BE2C (cell line): Measurements from ENCODE around the gene TARS3.

ENCODE experiments used
- DNase-seq: peaks from one replicate; pipeline ENCODE4 v3.0.0-alpha.2; 2020
- H3K27me3 ChIP-seq: fragments of 250-450 bp; sonication (Bioruptor Pico); 2 replicates; pipeline ENCODE4 v1.5.1; 2020; ENCODE audit warnings: mild to moderate bottlenecking
- H3K36me3 ChIP-seq: fragments of 250-450 bp; sonication (Bioruptor Pico); 2 replicates; pipeline ENCODE4 v1.5.1; 2020; ENCODE audit warnings: mild to moderate bottlenecking
- H3K4me1 ChIP-seq: fragments of 250-450 bp; sonication (Bioruptor Pico); 2 replicates; pipeline ENCODE4 v1.5.1; 2020
- H3K4me3 ChIP-seq: 2 replicates; pipeline ENCODE4 v1.5.1; 2011; ENCODE audit warnings: low read depth, low read length
- H3K9me3 ChIP-seq: fragments of 250-450 bp; sonication (Bioruptor Pico); 2 replicates; pipeline ENCODE4 v1.5.1; 2020
- CTCF ChIP-seq: IDR thresholded peaks from 2 replicates; pipeline ENCODE4 v1.5.1; 2012; ENCODE audit warnings: mild to moderate bottlenecking, low read depth, low read length

The TARS3 gene

GRCh38 chr15:101723171-101723873 lies 951 bp downstream of the TARS3 start:
- H3K27me3 ChIP-seq, result no peaks in the 10 kb centered on the region
- TF ChIP-seq CTCF, result no peak
- no peaks in the 10 kb centered on the region; the same call in 1 of the 2 replicates for H3K9me3 ChIP-seq
- no peaks in the 10 kb centered on the region; the same call in 1 of the 2 replicates for H3K4me1 ChIP-seq
- peak overlapping the region; percentile 64 for H3K4me3 ChIP-seq
- peaks cover 19% of the 10 kb centered on the region for H3K36me3 ChIP-seq
- no peak for DNase-seq

GRCh38 chr15:101718896-101719295 lies 5.4 kb downstream of the TARS3 start:
- H3K36me3 ChIP-seq, result peaks cover 20% of the 10 kb centered on the region
- H3K27me3 ChIP-seq, result no peaks in the 10 kb centered on the region
- no peak for TF ChIP-seq CTCF
- no peaks in the 10 kb centered on the region for H3K9me3 ChIP-seq
- DNase-seq, result no peak
- H3K4me1 ChIP-seq, result no peaks in the 10 kb centered on the region
- H3K4me3 ChIP-seq, result no peak overlapping the region

GRCh38 chr15:101712078-101712477 lies 12.2 kb downstream of the TARS3 start:
- Histone ChIP-seq H3K27me3 (no peaks in the 10 kb centered on the region), H3K36me3 (no peaks in the 10 kb centered on the region), H3K4me1 (no peaks in the 10 kb centered on the region), H3K4me3 (no peak overlapping the region), H3K9me3 (no peaks in the 10 kb centered on the region)
- TF ChIP-seq CTCF, result no peak
- DNase-seq, result no peak

GRCh38 chr15:101710806-101711205 lies 13.5 kb downstream of the TARS3 start:
- Histone ChIP-seq H3K9me3 (no peaks in the 10 kb centered on the region), H3K27me3 (no peaks in the 10 kb centered on the region), H3K36me3 (no peaks in the 10 kb centered on the region), H3K4me3 (no peak overlapping the region), H3K4me1 (no peaks in the 10 kb centered on the region)
- TF ChIP-seq CTCF, result no peak
- DNase-seq, result no peak

- H3K9me3 ChIP-seq, result no peaks in the 10 kb centered on the region
- DNase-seq, result no peak
- no peaks in the 10 kb centered on the region for H3K27me3 ChIP-seq
- TF ChIP-seq CTCF, result no peak
- H3K4me3 ChIP-seq, result no peak overlapping the region
- no peaks in the 10 kb centered on the region for H3K36me3 ChIP-seq
- H3K4me1 ChIP-seq, result no peaks in the 10 kb centered on the region
Observed at GRCh38 chr15:101709466-101709865, 14.8 kb downstream of the TARS3 start.

GRCh38 chr15:101707983-101708382 lies 16.3 kb downstream of the TARS3 start:
- TF ChIP-seq CTCF, result no peak
- no peak overlapping the region for H3K4me3 ChIP-seq
- no peak for DNase-seq
- no peaks in the 10 kb centered on the region for H3K36me3 ChIP-seq
- no peaks in the 10 kb centered on the region for H3K4me1 ChIP-seq
- H3K9me3 ChIP-seq, result no peaks in the 10 kb centered on the region
- no peaks in the 10 kb centered on the region for H3K27me3 ChIP-seq
